Measurements from ENCODE around the gene NEIL3. TPM values are rescaled to one million over a fixed set of nuclear protein-coding genes. Genes with fewer than 3 reads are reported as not detected.

The NEIL3 gene
- total and polyA plus RNA-seq, 2 of the 8 experiments (the other 6 are each of a cell fraction or from before 2014, with no cell fraction given) = 5.5 to 11.0 TPM

GRCh38 chr4:177393236-177393635 is 83.6 kb downstream of the NEIL3 start:
- Histone ChIP-seq H3K4ac (replicated peaks; ENCODE audit: insufficient read length, low read depth, low read length) (no peak overlapping the region), H3K18ac (ENCODE audit: extremely low read depth, low read length) (no peak overlapping the region), H2BK12ac (ENCODE audit: low read depth, low read length) (no peak overlapping the region), H3K4me3 (ENCODE audit: extremely low read depth in 1 of 4, insufficient read depth in 2 of 4, low read depth in 3 of 4, low read length in 4 of 4) (no peak overlapping the region), H3K79me2 (ENCODE audit: control insufficient read depth in 1 of 2, insufficient read depth in 2 of 2, low read length in 2 of 2) (no peaks in the 10 kb centered on the region), H2AK5ac (ENCODE audit: low read depth, low read length) (no peak overlapping the region), H2AFZ (ENCODE audit: low read length) (0 out of 2 replicates have a peak overlapping the region, but pooled peaks have one; percentile 11), H2BK120ac (replicated peaks; ENCODE audit: low read depth, low read length) (no peak overlapping the region), H3K23me2 (ENCODE audit: low read depth, low read length) (no peaks in the 10 kb centered on the region), H3K27ac (ENCODE audit: low read depth, low read length) (no peak overlapping the region), H3K23ac (ENCODE audit: insufficient read length) (no peak overlapping the region), H3K9me3 (ENCODE audit: insufficient read depth in 2 of 2, low read depth in 1 of 2, low read length in 1 of 2) (no peaks in the 10 kb centered on the region; a peak in 1 of 4 replicates), H4K20me1 (replicated peaks in 1 of 2; ENCODE audit: control insufficient read depth in 1 of 2, insufficient read depth in 2 of 2, low read length in 2 of 2) (no peaks in the 10 kb centered on the region), H2BK5ac (ENCODE audit: low read depth, low read length) (no peak overlapping the region), H3K56ac (replicated peaks; ENCODE audit: insufficient read length, low read depth, low read length) (no peak overlapping the region), H3K4me1 (replicated peaks in 1 of 4; ENCODE audit: control insufficient read depth in 3 of 4, insufficient read depth in 4 of 4, low read length in 3 of 4) (no peaks in the 10 kb centered on the region), H3K14ac (ENCODE audit: insufficient read length) (no peak overlapping the region), H2BK15ac (ENCODE audit: low read length) (peak overlapping the region; percentile 6; the same call in 1 of the 2 replicates), H4K91ac (replicated peaks; ENCODE audit: insufficient read length, low read length) (no peak overlapping the region), H3K79me1 (ENCODE audit: low read depth, low read length) (no peaks in the 10 kb centered on the region), H2BK20ac (ENCODE audit: low read length) (no peak overlapping the region), H3K36me3 (ENCODE audit: control insufficient read depth in 2 of 4, insufficient read depth in 4 of 4, low read length in 3 of 4) (no peaks in the 10 kb centered on the region), H4K5ac (ENCODE audit: insufficient read length, low read depth, low read length) (no peak overlapping the region), H3K4me2 (ENCODE audit: insufficient read depth in 1 of 2, low read depth in 2 of 2, low read length in 2 of 2) (no peak overlapping the region), H4K8ac (ENCODE audit: extremely low read depth, insufficient read depth, low read length) (no peak overlapping the region), H3K27me3 (replicated peaks in 1 of 4; ENCODE audit: control insufficient read depth in 3 of 4, extremely low read depth in 1 of 4, insufficient read depth in 3 of 4, low read length in 3 of 4) (no peaks in the 10 kb centered on the region), H3K9ac (replicated peaks in 1 of 4; ENCODE audit: extremely low read depth in 1 of 4, low read depth in 3 of 4, low read length in 3 of 4) (no peak overlapping the region)
- CTCF ChIA-PET (ENCODE audit: partially characterized antibody) = interaction anchor here (0.9 to 1.4 kb wide), 2 partner anchors 91 to 143 kb away, joined by 3 read pairs; no protein-coding TSS in a partner anchor
- no peak for DNase-seq (ENCODE audit: low read depth in 1 of 2, low spot score in 2 of 2)
- 77% methylated on average over 8 of the region's 8 CpGs; no CpG with 5 or more reads in 1 of the 2 experiments for WGBS, 2 experiments (ENCODE audit: extremely low coverage in 1 of 2, insufficient coverage in 1 of 2, insufficient read length in 1 of 2, insufficient replicate concordance in 2 of 2, low coverage in 1 of 2, low lambda C conversion rate in 2 of 2, missing lambda C conversion rate in 1 of 2)
- no peak for FAIRE-seq
- POLR2A ChIA-PET (ENCODE audit: partially characterized antibody) = interaction anchor here (1.1 kb wide), 1 partner anchor 49 kb away, joined by 3 read pairs; the partner anchor contains the start of gene AGA
- TF ChIP-seq SIN3A (conservative IDR thresholded peaks at IDR 0.05 in 1 of 2, IDR thresholded peaks at IDR 0.05 in 1 of 2; ENCODE audit: low read depth in 1 of 2, low read length in 2 of 2) (no peak), YY1 (IDR thresholded peaks at IDR 0.05; ENCODE audit: low read depth, low read length) (no peak), KDM5A (IDR thresholded peaks at IDR 0.05; ENCODE audit: low read length) (no peak), SP1 (IDR thresholded peaks at IDR 0.05; ENCODE audit: low read depth, low read length) (no peak), BACH1 (IDR thresholded peaks at IDR 0.05; ENCODE audit: low read length) (no peak), CHD2 (IDR thresholded peaks at IDR 0.05; ENCODE audit: low read length) (no peak), USF2 (IDR thresholded peaks at IDR 0.05; ENCODE audit: low read length) (no peak), SP2 (IDR thresholded peaks at IDR 0.05; ENCODE audit: low read length) (no peak), CTCF (IDR thresholded peaks at IDR 0.05; ENCODE audit: control extremely low read depth in 1 of 3, insufficient read depth in 1 of 3, low read depth in 1 of 3, low read length in 3 of 3) (no peak), SIRT6 (IDR thresholded peaks at IDR 0.05; ENCODE audit: low read length) (no peak), PHF8 (conservative IDR thresholded peaks at IDR 0.05; ENCODE audit: low read depth, low read length) (no peak)

All from H1 (cell line).